H1 (cell line): Measurements from ENCODE around the gene NTRK1. TPM values are rescaled to one million over a fixed set of nuclear protein-coding genes. Genes with fewer than 3 reads are reported as not detected.

Experiments
- CTCF ChIA-PET: fragments of 300-600 bp; sonication (Branson Sonifier 250); formaldehyde crosslinking; loops from one replicate; lab custom pipeline; 2021; ENCODE audit not compliant: partially characterized antibody; lab: Charles Lee
- POLR2A ChIA-PET: fragments of 300-600 bp; sonication (Branson Sonifier 250); formaldehyde crosslinking; loops from one replicate; lab custom pipeline; 2021; ENCODE audit warnings: inconsistent platforms; ENCODE audit not compliant: partially characterized antibody; lab: Charles Lee
- DNase-seq, 2 experiments: peaks; one replicate each; pipeline versions ENCODE4 v3.0.0 to v3.0.0-alpha.2; 2010 to 2022; ENCODE audit warnings: low spot score in 2 of 2, low read depth in 1 of 2, mixed read lengths in 1 of 2
- FAIRE-seq: peaks from 2 replicates; lab custom pipeline; 2011; peaks lifted over from hg19 to GRCh38; lab: Jason Lieb, UNC
- H2AFZ ChIP-seq: 2 replicates; pipeline ENCODE4 v1.8.1; 2012; ENCODE audit warnings: low read length, inconsistent platforms
- H2AK5ac ChIP-seq: 2 replicates; pipeline ENCODE4 v1.6.1; 2013; ENCODE audit warnings: low read depth, low read length
- H2BK120ac ChIP-seq: replicated peaks from 2 replicates; pipeline ENCODE3; 2013; ENCODE audit warnings: low read depth, low read length, inconsistent platforms
- H2BK12ac ChIP-seq: 2 replicates; pipeline ENCODE4 v1.6.1; 2013; ENCODE audit warnings: low read depth, low read length
- H2BK15ac ChIP-seq: 2 replicates; pipeline ENCODE4 v1.6.1; 2013; ENCODE audit warnings: low read length
- H2BK20ac ChIP-seq: 2 replicates; pipeline ENCODE4 v1.6.1; 2013; ENCODE audit warnings: low read length
- H2BK5ac ChIP-seq: 2 replicates; pipeline ENCODE4 v1.6.1; 2013; ENCODE audit warnings: low read depth, low read length
- H3K14ac ChIP-seq: 2 replicates; pipeline ENCODE4 v1.6.1; 2013; ENCODE audit warnings: inconsistent platforms; ENCODE audit not compliant: insufficient read length
- H3K18ac ChIP-seq: 2 replicates; pipeline ENCODE4 v1.6.1; 2013; ENCODE audit warnings: low read length; ENCODE audit errors: extremely low read depth
- H3K23ac ChIP-seq: 2 replicates; pipeline ENCODE4 v1.6.1; 2013; ENCODE audit warnings: inconsistent platforms; ENCODE audit not compliant: insufficient read length
- H3K23me2 ChIP-seq: 2 replicates; pipeline ENCODE4 v1.6.1; 2013; ENCODE audit warnings: low read depth, low read length
- H3K27ac ChIP-seq: 2 replicates; pipeline ENCODE4 v1.6.1; 2011; ENCODE audit warnings: low read depth, low read length, inconsistent platforms
- H3K27me3 ChIP-seq, 4 experiments: replicated peaks in 1 of 4; 1 replicate in 1 of 4; 2 replicates in 3 of 4; pipeline versions ENCODE4 v1.6.1 to v1.8.1; 2011 to 2013; ENCODE audit warnings: low read length in 3 of 4, mild to moderate bottlenecking in 3 of 4, inconsistent platforms in 2 of 4, mixed read lengths in 2 of 4, moderate library complexity in 1 of 4; ENCODE audit not compliant: control insufficient read depth in 3 of 4, insufficient read depth in 3 of 4; ENCODE audit errors: extremely low read depth in 1 of 4
- H3K36me3 ChIP-seq, 4 experiments: 2 replicates each; pipeline versions ENCODE4 v1.6.1 to v1.8.1; 2011 to 2013; ENCODE audit warnings: mild to moderate bottlenecking in 4 of 4, low read length in 3 of 4, moderate library complexity in 2 of 4, control low read depth in 1 of 4, inconsistent platforms in 1 of 4; ENCODE audit not compliant: insufficient read depth in 4 of 4, control insufficient read depth in 2 of 4
- H3K4ac ChIP-seq: replicated peaks from 2 replicates; pipeline ENCODE3; 2013; ENCODE audit warnings: low read length, low read depth, mixed read lengths, inconsistent platforms; ENCODE audit not compliant: insufficient read length
- H3K4me1 ChIP-seq, 4 experiments: replicated peaks in 1 of 4; 1 replicate in 1 of 4; 2 replicates in 3 of 4; pipeline versions ENCODE4 v1.6.1 to v1.8.1; 2011 to 2013; ENCODE audit warnings: low read length in 3 of 4, inconsistent platforms in 2 of 4, mixed read lengths in 1 of 4; ENCODE audit not compliant: insufficient read depth in 4 of 4, control insufficient read depth in 3 of 4
- H3K4me2 ChIP-seq, 2 experiments: 2 replicates each; pipeline versions ENCODE4 v1.6.1 to v1.8.1; 2011 to 2013; ENCODE audit warnings: low read depth in 2 of 2, low read length in 2 of 2, control low read depth in 1 of 2, inconsistent platforms in 1 of 2, mild to moderate bottlenecking in 1 of 2; ENCODE audit not compliant: insufficient read depth in 1 of 2
- H3K4me3 ChIP-seq, 4 experiments: fragments of 200-600, 300-600 bp in 1 of 4; sonication (generic), shearing (Covaris generic), sonication (Bioruptor Twin) in 1 of 4; 2 replicates each; pipeline versions ENCODE4 v1.5.1 to v1.8.1; 2011 to 2016; ENCODE audit warnings: low read length in 4 of 4, low read depth in 3 of 4, control low read depth in 2 of 4, inconsistent platforms in 2 of 4, mild to moderate bottlenecking in 2 of 4, mixed read lengths in 1 of 4, moderate library complexity in 1 of 4; ENCODE audit not compliant: insufficient read depth in 2 of 4; ENCODE audit errors: extremely low read depth in 1 of 4
- H3K56ac ChIP-seq: replicated peaks from 2 replicates; pipeline ENCODE3; 2013; ENCODE audit warnings: low read depth, mild to moderate bottlenecking, mixed read lengths, low read length, inconsistent platforms; ENCODE audit not compliant: insufficient read length
- H3K79me1 ChIP-seq: 2 replicates; pipeline ENCODE4 v1.6.1; 2013; ENCODE audit warnings: low read depth, low read length, control low read depth
- H3K79me2 ChIP-seq, 2 experiments: 2 replicates each; pipeline versions ENCODE4 v1.6.1 to v1.8.1; 2012 to 2013; ENCODE audit warnings: low read length in 2 of 2, mild to moderate bottlenecking in 2 of 2, inconsistent platforms in 1 of 2; ENCODE audit not compliant: insufficient read depth in 2 of 2, control insufficient read depth in 1 of 2
- H3K9ac ChIP-seq, 4 experiments: replicated peaks in 1 of 4; 1 replicate in 1 of 4; 2 replicates in 3 of 4; pipeline versions ENCODE4 v1.6.1 to v1.8.1; 2011 to 2013; ENCODE audit warnings: low read depth in 3 of 4, low read length in 3 of 4, control low read depth in 2 of 4, mild to moderate bottlenecking in 2 of 4, moderate library complexity in 2 of 4, inconsistent platforms in 1 of 4; ENCODE audit errors: extremely low read depth in 1 of 4
- H3K9me3 ChIP-seq, 2 experiments: 2 replicates each; pipeline versions ENCODE4 v1.6.1 to v1.8.1; 2012 to 2013; ENCODE audit warnings: mild to moderate bottlenecking in 2 of 2, moderate library complexity in 2 of 2, control low read depth in 1 of 2, inconsistent platforms in 1 of 2, low read depth in 1 of 2, low read length in 1 of 2, mixed read lengths in 1 of 2; ENCODE audit not compliant: insufficient read depth in 2 of 2
- H4K20me1 ChIP-seq, 2 experiments: replicated peaks in 1 of 2; 2 replicates each; pipeline versions ENCODE3 to v1.8.1; 2011 to 2013; ENCODE audit warnings: inconsistent platforms in 2 of 2, low read length in 2 of 2, mild to moderate bottlenecking in 1 of 2; ENCODE audit not compliant: insufficient read depth in 2 of 2, control insufficient read depth in 1 of 2
- H4K5ac ChIP-seq: 2 replicates; pipeline ENCODE4 v1.6.1; 2013; ENCODE audit warnings: low read length, low read depth, mixed read lengths, inconsistent platforms; ENCODE audit not compliant: insufficient read length
- H4K8ac ChIP-seq: 2 replicates; pipeline ENCODE4 v1.8.0; 2013; ENCODE audit warnings: mild to moderate bottlenecking, moderate library complexity, low read length, inconsistent platforms; ENCODE audit not compliant: insufficient read depth; ENCODE audit errors: extremely low read depth
- H4K91ac ChIP-seq: replicated peaks from 2 replicates; pipeline ENCODE3; 2013; ENCODE audit warnings: low read length, mixed read lengths, inconsistent platforms; ENCODE audit not compliant: insufficient read length
- BACH1 ChIP-seq: IDR thresholded peaks from 2 replicates; pipeline ENCODE4 v1.6.1; 2012; ENCODE audit warnings: low read length, improper control_type of control experiment
- GABPA ChIP-seq: IDR thresholded peaks from 2 replicates; pipeline ENCODE4 v1.6.1; 2011; ENCODE audit warnings: mild to moderate bottlenecking, low read length, moderate library complexity, borderline replicate concordance; ENCODE audit not compliant: insufficient read depth
- HDAC2 ChIP-seq, 2 experiments: fragments of 300-600 bp in 1 of 2; sonication (generic) in 1 of 2; IDR thresholded peaks; 2 replicates each; pipeline ENCODE4 v1.6.1; 2011 to 2012; ENCODE audit warnings: low read depth in 2 of 2, low read length in 2 of 2, mild to moderate bottlenecking in 2 of 2, moderate library complexity in 2 of 2, borderline replicate concordance in 1 of 2, inconsistent platforms in 1 of 2
- KDM4A ChIP-seq: IDR thresholded peaks from one replicate; pipeline ENCODE4 v1.7.1; 2012; ENCODE audit warnings: low read depth, mild to moderate bottlenecking, moderate library complexity, low read length, inconsistent platforms; ENCODE audit not compliant: severe bottlenecking
- SIX5 ChIP-seq: IDR thresholded peaks from 2 replicates; pipeline ENCODE4 v1.6.1; 2011; ENCODE audit warnings: mild to moderate bottlenecking, low read depth, low read length
- SP4 ChIP-seq: IDR thresholded peaks from 2 replicates; pipeline ENCODE4 v1.6.1; 2012; ENCODE audit warnings: low read length, inconsistent platforms
- TAF1 ChIP-seq: IDR thresholded peaks from 2 replicates; pipeline ENCODE4 v1.6.1; 2011; ENCODE audit warnings: mild to moderate bottlenecking, low read depth, low read length
- TCF12 ChIP-seq: IDR thresholded peaks from 2 replicates; pipeline ENCODE4 v1.6.1; 2011; ENCODE audit warnings: low read depth, mild to moderate bottlenecking, low read length
- TEAD4 ChIP-seq: IDR thresholded peaks from 2 replicates; pipeline ENCODE4 v1.6.1; 2012; ENCODE audit warnings: low read depth, low read length, inconsistent platforms, mixed read lengths
- WGBS, 2 experiments: shearing (Covaris generic) in 1 of 2; methylation state at CpG; one replicate each; pipeline versions ENCODE4 v1.1.6 to v1.1.7; 2013 to 2015; ENCODE audit warnings: low lambda C conversion rate in 2 of 2, mixed read lengths in 2 of 2, inconsistent platforms in 1 of 2, low coverage in 1 of 2, missing lambda C conversion rate in 1 of 2; ENCODE audit not compliant: insufficient replicate concordance in 2 of 2, insufficient coverage in 1 of 2, insufficient read length in 1 of 2; ENCODE audit errors: extremely low coverage in 1 of 2, missing lambda C conversion rate in 1 of 2; 5-methylcytosine and 5-hydroxymethylcytosine counted together
- polyA plus RNA-seq, 7 experiments: library from polyadenylated mRNA; depleted of rRNA in 3 of 7; stranded (reverse) in 5 of 7; unstranded in 2 of 7; fragments of >200 nt in 5 of 7; fragments of 200-250 nt in 2 of 7; gene quantifications; 1 replicate in 5 of 7; 2 replicates in 1 of 7; 4 replicates in 1 of 7; pipeline versions ENCODE4 v1.2.1 to v1.2.3, GENCODE V29; 2011 to 2013; ENCODE audit warnings: missing spikeins in 2 of 7, mixed read lengths in 2 of 7
- total RNA-seq: library from RNA; stranded (reverse); fragmentation: NEBNext Ultra II Directional; extraction: Animal tissue kit (Norgen Biotek cat#: 25700); gene quantifications from 2 replicates; pipeline ENCODE4 v1.2.1, GENCODE V29; 2021
- TF ChIP-seq, protein P1 (sequence below): IDR thresholded peaks from 2 replicates; pipeline ENCODE4 v1.6.1; 2012; ENCODE audit warnings: inconsistent platforms
- TF ChIP-seq, protein P2 (sequence below), 3 experiments: IDR thresholded peaks; 1 replicate in 2 of 3; 2 replicates in 1 of 3; pipeline versions ENCODE4 v1.5.1 to v1.6.1; 2011; ENCODE audit warnings: low read length in 3 of 3, mild to moderate bottlenecking in 3 of 3, inconsistent platforms in 2 of 3, low read depth in 1 of 3, moderate library complexity in 1 of 3; ENCODE audit not compliant: insufficient read depth in 1 of 3; ENCODE audit errors: control extremely low read depth in 1 of 3

The NTRK1 gene
- total and polyA plus RNA-seq, 2 of the 8 experiments (the other 6 are each of a cell fraction or from before 2014, with no cell fraction given) = 0.12 to 0.24 TPM

DNA sequence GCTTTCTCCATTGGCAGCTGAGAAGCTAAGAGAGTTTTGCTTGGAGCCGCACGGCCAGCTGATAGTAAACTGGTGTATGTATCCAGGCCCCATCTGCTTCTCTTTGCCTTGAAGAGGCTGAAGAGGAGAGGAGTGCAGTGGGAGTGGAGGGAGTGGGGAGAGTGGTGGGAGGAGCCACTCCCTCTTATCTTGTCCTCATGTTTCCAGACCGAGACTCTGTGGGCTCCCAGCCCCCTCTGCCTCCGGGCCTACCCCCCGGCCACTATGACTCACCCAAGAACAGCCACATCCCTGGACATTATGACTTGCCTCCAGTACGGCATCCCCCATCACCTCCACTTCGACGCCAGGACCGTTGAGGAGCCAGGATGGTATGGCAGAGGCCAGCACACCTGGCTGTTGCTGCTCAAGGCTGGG is 53.8 kb downstream of the NTRK1 start:
- H3K56ac ChIP-seq = no peak overlapping the region
- H3K4ac ChIP-seq = no peak overlapping the region
- no peak overlapping the region for H3K14ac ChIP-seq
- no peaks in the 10 kb centered on the region for H3K9me3 ChIP-seq
- 88% methylated on average over 7 of the region's 9 CpGs; no CpG with 5 or more reads in 1 of the 2 experiments for WGBS, 2 experiments
- no peak overlapping the region for H2AK5ac ChIP-seq
- no peak overlapping the region for H4K5ac ChIP-seq
- no peak overlapping the region for H4K8ac ChIP-seq
- H2BK12ac ChIP-seq = no peak overlapping the region
- H3K79me1 ChIP-seq = no peaks in the 10 kb centered on the region
- H3K36me3 ChIP-seq = no peaks in the 10 kb centered on the region
- no peak overlapping the region for H3K23ac ChIP-seq
- no peak overlapping the region for H3K27ac ChIP-seq
- no peak overlapping the region for H2BK120ac ChIP-seq
- H3K4me3 ChIP-seq = no peak overlapping the region
- CTCF ChIA-PET = interaction anchor here (0.8 to 2.5 kb wide), 9 partner anchors 10 to 199 kb away, joined by 3 to 21 read pairs (median 7); no protein-coding TSS in a partner anchor
- FAIRE-seq = no peak
- H3K9ac ChIP-seq = no peak overlapping the region
- H2BK5ac ChIP-seq = no peak overlapping the region
- H3K4me1 ChIP-seq = peaks cover 2 to 12% (median 10%) of the 10 kb centered on the region in 4 experiments
- H3K18ac ChIP-seq = no peak overlapping the region
- POLR2A ChIA-PET = interaction anchor here (0.8 to 1.2 kb wide), 3 partner anchors 10 to 119 kb away, joined by 3 read pairs; no protein-coding TSS in a partner anchor
- no peak overlapping the region for H2BK20ac ChIP-seq
- no peak overlapping the region for H2AFZ ChIP-seq
- H3K27me3 ChIP-seq = peaks cover 0 to 28% (median 16%) of the 10 kb centered on the region in 4 experiments; a peak in 6 of 7 replicates
- peaks cover 3% of the 10 kb centered on the region; the same call in 1 of the 2 replicates for H3K23me2 ChIP-seq
- H4K91ac ChIP-seq = no peak overlapping the region
- H3K4me2 ChIP-seq = no peak overlapping the region
- no peak for DNase-seq
- no peaks in the 10 kb centered on the region for H3K79me2 ChIP-seq
- peaks cover 0 to 4% of the 10 kb centered on the region in 2 experiments for H4K20me1 ChIP-seq
- H2BK15ac ChIP-seq = no peak overlapping the region
- TF ChIP-seq SP4 (no peak), KDM4A (no peak), TEAD4 (no peak), SIX5 (no peak), HDAC2 (IDR thresholded peaks at IDR 0.05; ENCODE audit: borderline replicate concordance in 1 of 2, low read depth in 2 of 2, low read length in 2 of 2) (no peak), BACH1 (no peak), GABPA (no peak), TCF12 (no peak), TAF1 (no peak)
- TF ChIP-seq, protein P1, sequence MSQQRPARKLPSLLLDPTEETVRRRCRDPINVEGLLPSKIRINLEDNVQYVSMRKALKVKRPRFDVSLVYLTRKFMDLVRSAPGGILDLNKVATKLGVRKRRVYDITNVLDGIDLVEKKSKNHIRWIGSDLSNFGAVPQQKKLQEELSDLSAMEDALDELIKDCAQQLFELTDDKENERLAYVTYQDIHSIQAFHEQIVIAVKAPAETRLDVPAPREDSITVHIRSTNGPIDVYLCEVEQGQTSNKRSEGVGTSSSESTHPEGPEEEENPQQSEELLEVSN = no peak
- TF ChIP-seq, protein P2, sequence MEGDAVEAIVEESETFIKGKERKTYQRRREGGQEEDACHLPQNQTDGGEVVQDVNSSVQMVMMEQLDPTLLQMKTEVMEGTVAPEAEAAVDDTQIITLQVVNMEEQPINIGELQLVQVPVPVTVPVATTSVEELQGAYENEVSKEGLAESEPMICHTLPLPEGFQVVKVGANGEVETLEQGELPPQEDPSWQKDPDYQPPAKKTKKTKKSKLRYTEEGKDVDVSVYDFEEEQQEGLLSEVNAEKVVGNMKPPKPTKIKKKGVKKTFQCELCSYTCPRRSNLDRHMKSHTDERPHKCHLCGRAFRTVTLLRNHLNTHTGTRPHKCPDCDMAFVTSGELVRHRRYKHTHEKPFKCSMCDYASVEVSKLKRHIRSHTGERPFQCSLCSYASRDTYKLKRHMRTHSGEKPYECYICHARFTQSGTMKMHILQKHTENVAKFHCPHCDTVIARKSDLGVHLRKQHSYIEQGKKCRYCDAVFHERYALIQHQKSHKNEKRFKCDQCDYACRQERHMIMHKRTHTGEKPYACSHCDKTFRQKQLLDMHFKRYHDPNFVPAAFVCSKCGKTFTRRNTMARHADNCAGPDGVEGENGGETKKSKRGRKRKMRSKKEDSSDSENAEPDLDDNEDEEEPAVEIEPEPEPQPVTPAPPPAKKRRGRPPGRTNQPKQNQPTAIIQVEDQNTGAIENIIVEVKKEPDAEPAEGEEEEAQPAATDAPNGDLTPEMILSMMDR (IDR thresholded peaks at IDR 0.05; ENCODE audit: control extremely low read depth in 1 of 3, insufficient read depth in 1 of 3, low read depth in 1 of 3, low read length in 3 of 3) = no peak
